Tibial nerve (tissue), 4 donors: Measurements from ENCODE around the gene SH3RF3.

Experiments used
- CTCF ChIP-seq, 5 experiments: fragments of 200-600 bp in 3 of 5; fragments of 450-650 bp in 2 of 5; sonication (generic) in 3 of 5; IDR thresholded peaks; one replicate each; pipeline ENCODE4 v1.5.1; 2016 to 2019; ENCODE audit warnings: antibody characterized with exemption in 5 of 5, mild to moderate bottlenecking in 3 of 5, moderate library complexity in 2 of 5
- EP300 ChIP-seq, 2 donors: sonication (generic); formaldehyde crosslinking; IDR thresholded peaks; one replicate each; pipeline ENCODE4 v1.6.1; 2017; ENCODE audit warnings: antibody characterized with exemption in 2 of 2, mild to moderate bottlenecking in 1 of 2
- POLR2A ChIP-seq, 2 donors: fragments of 450-650 bp; IDR thresholded peaks; one replicate each; pipeline ENCODE4 v1.6.1; 2017; ENCODE audit warnings: antibody characterized with exemption in 2 of 2, mild to moderate bottlenecking in 2 of 2, moderate library complexity in 2 of 2

DNA sequence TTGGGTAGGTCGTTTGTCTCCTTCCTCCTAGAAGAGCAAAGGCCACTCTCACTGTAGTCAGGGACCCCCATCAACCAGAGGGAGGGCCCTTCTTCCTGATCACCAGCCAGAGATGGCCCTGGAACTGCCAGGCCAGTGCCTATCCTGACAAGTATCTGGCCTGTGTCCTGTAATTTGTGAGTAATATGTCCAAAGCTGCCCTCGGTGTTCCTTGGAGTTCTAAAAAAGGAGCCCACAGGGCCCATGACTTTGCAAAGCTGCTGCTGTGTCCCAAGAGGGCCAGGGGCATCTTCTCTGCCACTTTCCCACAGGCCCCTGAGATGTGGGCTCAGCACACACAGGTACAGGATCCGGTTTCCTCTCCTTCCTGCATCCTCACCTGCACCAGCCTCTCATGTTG is 272.4 kb downstream of the SH3RF3 start:
- TF ChIP-seq EP300 (IDR thresholded peaks at IDR 0.05) (no peak), CTCF (IDR thresholded peaks at IDR 0.05) (no peak), POLR2A (IDR thresholded peaks at IDR 0.05) (no peak)
